Skeletal muscle cell (primary cell): ENCODE data around the gene PDXP.

ENCODE experiments used
- DNase-seq: peaks from one replicate; pipeline ENCODE4 v3.0.0-alpha.2; 2010; ENCODE audit warnings: low read depth
- H3K4me3 ChIP-seq: 2 replicates; pipeline ENCODE4 v1.5.1; 2011; ENCODE audit warnings: low read depth, mild to moderate bottlenecking, control low read depth, low read length, moderate library complexity

Gene PDXP

DNA sequence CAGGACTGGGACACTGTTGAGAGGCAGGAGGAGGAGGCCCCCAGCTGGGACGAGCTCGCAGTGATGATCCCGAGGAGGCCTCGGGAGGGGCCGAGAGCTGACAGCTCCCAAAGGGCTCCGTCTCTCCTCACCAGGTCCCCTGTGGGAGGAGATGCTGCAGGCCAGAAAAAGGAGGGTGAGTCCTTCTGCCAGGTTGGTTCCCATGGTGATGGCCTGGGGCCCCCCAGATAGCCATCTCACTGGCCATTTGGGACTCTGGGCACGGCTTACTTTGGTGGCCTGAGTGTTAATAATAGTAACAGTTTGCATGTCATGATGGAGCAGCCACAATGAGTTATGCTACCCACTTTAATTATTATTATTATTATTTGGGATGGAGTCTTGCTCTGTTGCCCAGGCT lies 57.2 kb downstream of the PDXP start:
- H3K4me3 ChIP-seq = no peak overlapping the region
- no peak for DNase-seq
